ENCODE results near the gene ACOX3.

Gene ACOX3

DNA sequence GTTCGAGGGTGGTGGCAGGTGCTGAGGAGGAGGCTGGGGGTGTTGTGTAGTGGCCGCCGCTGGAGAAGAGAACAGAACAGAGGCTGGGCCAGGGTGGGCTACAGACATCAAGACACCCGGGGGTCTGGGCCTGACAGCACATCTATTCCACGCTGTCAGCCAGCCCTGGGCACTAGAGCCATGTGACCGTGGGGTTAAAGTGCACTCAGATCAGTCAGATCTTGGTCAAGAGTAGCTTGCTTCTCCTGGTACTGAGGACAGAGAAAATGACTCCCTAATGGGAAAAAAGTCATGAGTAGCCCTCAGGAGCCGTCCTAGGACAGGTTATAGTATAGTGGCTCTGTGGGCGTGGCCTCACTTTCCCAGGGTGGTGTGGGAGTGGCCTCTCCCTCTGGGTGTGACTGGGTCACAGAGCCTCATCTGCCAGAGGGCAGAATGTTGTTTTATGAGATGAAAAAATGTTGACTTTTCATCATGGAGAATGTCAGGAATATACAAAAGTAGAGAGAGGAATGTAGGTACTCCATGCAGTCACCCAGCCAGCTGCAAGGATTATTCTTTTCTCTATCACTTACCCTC is 19.4 kb upstream of the ACOX3 start:
- Histone ChIP-seq H3K27ac (no peak overlapping the region), H3K4me2 (no peak overlapping the region), H3K4me1 (ENCODE audit: low read depth, poor library complexity, severe bottlenecking) (no peaks in the 10 kb centered on the region), H2AFZ (ENCODE audit: low read depth) (no peak overlapping the region), H3K36me3 (ENCODE audit: insufficient read depth) (no peaks in the 10 kb centered on the region), H4K20me1 (ENCODE audit: insufficient read depth) (no peaks in the 10 kb centered on the region), H3K27me3 (ENCODE audit: insufficient read depth, low read depth) (no peaks in the 10 kb centered on the region), H3K79me2 (ENCODE audit: insufficient read depth, low read depth) (no peaks in the 10 kb centered on the region), H3K4me3 (IDR thresholded peaks at IDR 0.05; ENCODE audit: insufficient read depth, low read depth, low read length) (no peak overlapping the region), H3K9ac (no peak overlapping the region)
- no peak for TF ChIP-seq CTCF (conservative IDR thresholded peaks at IDR 0.05; ENCODE audit: low read depth, low read length)

DNA sequence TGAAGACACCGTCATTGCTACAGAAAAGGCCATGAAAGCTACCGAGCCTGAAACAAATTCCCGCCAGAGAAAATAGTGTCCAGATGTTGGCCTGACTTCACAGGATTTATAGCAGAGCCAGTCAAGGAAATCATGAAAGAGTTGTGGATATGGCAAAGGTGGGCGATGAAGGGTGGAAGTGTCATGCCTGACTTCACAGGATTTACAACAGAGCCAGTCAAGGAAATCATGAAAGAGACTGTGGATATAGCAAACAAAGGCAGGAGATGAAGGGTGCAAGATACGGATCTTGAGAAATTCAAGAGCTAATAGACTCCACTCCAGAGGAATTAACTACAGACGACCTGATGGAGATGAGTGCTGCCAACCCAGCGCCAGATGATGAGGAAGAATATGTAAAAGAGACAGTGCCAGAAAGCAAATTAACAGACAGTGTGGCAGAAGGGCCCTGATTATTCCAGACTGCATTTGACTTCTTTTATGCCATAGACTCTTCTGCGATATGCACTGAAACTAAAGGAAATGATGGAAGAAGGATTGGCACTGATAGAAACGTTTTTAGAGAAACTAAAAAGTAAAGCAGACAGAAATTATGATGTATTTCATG is 17.2 kb upstream of the ACOX3 start:
- Histone ChIP-seq H3K9ac (no peak overlapping the region), H4K20me1 (ENCODE audit: insufficient read depth) (no peaks in the 10 kb centered on the region), H3K4me3 (IDR thresholded peaks at IDR 0.05; ENCODE audit: insufficient read depth, low read depth, low read length) (no peak overlapping the region), H2AFZ (ENCODE audit: low read depth) (no peak overlapping the region), H3K36me3 (ENCODE audit: insufficient read depth) (no peaks in the 10 kb centered on the region), H3K4me2 (no peak overlapping the region), H3K27ac (no peak overlapping the region), H3K79me2 (ENCODE audit: insufficient read depth, low read depth) (no peaks in the 10 kb centered on the region), H3K4me1 (ENCODE audit: low read depth, poor library complexity, severe bottlenecking) (no peaks in the 10 kb centered on the region), H3K27me3 (ENCODE audit: insufficient read depth, low read depth) (no peaks in the 10 kb centered on the region)
- TF ChIP-seq CTCF (conservative IDR thresholded peaks at IDR 0.05; ENCODE audit: low read depth, low read length), result no peak

DNA sequence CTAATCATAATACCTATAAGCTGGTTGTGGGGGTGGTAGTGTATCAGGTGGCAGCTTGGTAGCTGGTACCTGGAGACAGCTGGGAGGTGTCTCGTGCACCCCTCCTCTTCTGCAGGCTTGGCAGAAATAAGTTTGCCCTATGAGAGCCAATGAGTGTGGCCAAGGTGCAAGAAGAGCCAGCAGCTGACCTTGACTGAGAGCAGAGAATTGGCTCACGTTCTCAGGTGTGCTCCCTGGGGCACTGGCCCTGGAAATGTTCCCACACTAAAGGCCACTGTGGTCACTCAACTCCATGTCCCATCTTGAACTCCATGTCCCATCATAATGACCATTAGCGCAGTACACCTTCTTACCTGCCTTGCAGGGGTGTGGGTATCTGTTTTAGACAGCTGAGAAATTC is 13.4 kb upstream of the ACOX3 start:
- no peak overlapping the region for H3K9ac ChIP-seq
- no peak overlapping the region for H2AFZ ChIP-seq (ENCODE audit: low read depth)
- no peaks in the 10 kb centered on the region for H3K36me3 ChIP-seq (ENCODE audit: insufficient read depth)
- no peaks in the 10 kb centered on the region for H3K27me3 ChIP-seq (ENCODE audit: insufficient read depth, low read depth)
- H3K4me1 ChIP-seq (ENCODE audit: low read depth, poor library complexity, severe bottlenecking), result no peaks in the 10 kb centered on the region
- no peak overlapping the region for H3K4me3 ChIP-seq (IDR thresholded peaks at IDR 0.05; ENCODE audit: insufficient read depth, low read depth, low read length)
- no peaks in the 10 kb centered on the region for H3K79me2 ChIP-seq (ENCODE audit: insufficient read depth, low read depth)
- H4K20me1 ChIP-seq (ENCODE audit: insufficient read depth), result no peaks in the 10 kb centered on the region
- H3K27ac ChIP-seq, result no peak overlapping the region
- no peak for TF ChIP-seq CTCF (conservative IDR thresholded peaks at IDR 0.05; ENCODE audit: low read depth, low read length)
- no peak overlapping the region for H3K4me2 ChIP-seq

GRCh38 chr4:8451440-8452182 is 11.1 kb upstream of the ACOX3 start:
- no peaks in the 10 kb centered on the region for H3K36me3 ChIP-seq (ENCODE audit: insufficient read depth)

More at GRCh38 chr4:8451440-8452182, 11.1 kb upstream of the ACOX3 start:
- Histone ChIP-seq H2AFZ (ENCODE audit: low read depth) (no peak overlapping the region), H3K27me3 (ENCODE audit: insufficient read depth, low read depth) (no peaks in the 10 kb centered on the region), H3K4me2 (no peak overlapping the region), H3K27ac (no peak overlapping the region), H3K4me1 (ENCODE audit: low read depth, poor library complexity, severe bottlenecking) (no peaks in the 10 kb centered on the region), H3K79me2 (ENCODE audit: insufficient read depth, low read depth) (no peaks in the 10 kb centered on the region), H3K4me3 (IDR thresholded peaks at IDR 0.05; ENCODE audit: insufficient read depth, low read depth, low read length) (no peak overlapping the region), H4K20me1 (ENCODE audit: insufficient read depth) (no peaks in the 10 kb centered on the region), H3K9ac (no peak overlapping the region)
- no peak for TF ChIP-seq CTCF (conservative IDR thresholded peaks at IDR 0.05; ENCODE audit: low read depth, low read length)

Measured in KMS-11 (cell line).